ENCODE data around the gene RGL1.
A peak's percentile ranks its signal among the peaks of the same experiment; 100 is the strongest.

RGL1 gene

DNA sequence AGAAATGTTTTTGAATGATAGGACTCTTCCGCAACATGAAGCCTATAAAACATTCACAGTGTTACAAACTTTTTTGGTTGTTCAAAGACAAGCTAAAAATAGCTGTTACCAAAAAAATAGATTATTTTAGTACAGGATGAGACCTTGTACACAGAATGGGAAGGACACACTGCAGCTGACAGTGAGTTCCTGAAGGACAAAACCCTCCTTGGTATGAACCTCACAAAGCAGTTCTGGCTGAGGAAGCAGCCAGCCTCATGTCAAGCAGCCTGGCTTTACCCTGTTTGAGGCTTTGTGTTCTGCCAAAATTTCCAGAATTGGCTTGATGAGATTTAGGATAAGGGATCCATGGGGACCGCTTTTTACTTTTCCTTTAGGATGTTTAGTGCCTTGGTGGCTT, 93.7 kb downstream of the RGL1 start:
- in situ Hi-C loops (cut with HindIII; ENCODE audit: low pct_ligation_motif_present, low pct_unique_long_range_greater_than_20kb, low sequenced_read_pairs), result no loop called here
- DNase-seq, result no peak

DNA sequence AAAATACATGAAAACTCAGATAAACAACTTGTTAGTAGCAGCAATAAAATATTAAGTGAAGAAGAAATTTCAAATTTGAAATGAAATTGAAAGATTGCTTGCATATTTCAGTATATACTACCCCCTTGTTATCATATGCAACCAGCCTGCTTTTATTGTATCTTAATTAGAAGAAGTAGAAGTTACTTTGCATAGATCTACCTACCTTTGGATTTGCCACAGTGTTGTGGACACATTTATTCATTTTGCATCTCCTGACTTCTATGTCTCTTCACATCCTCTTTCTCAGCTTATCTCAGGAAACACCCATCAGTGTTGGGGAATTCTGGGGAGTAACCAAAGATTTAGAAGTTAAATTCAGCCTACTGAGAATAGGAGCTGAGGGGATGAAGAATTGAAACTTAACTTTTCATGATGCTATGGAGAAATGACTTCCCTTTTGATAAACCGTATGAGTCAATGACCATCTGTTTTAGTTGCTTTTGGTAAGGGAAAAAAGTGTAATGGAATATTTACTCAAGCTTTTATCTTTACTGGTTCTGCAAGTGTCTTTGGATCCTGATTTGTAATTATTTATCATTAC, 96.9 kb downstream of the RGL1 start:
- DNase-seq, result no peak
- in situ Hi-C loops (cut with HindIII; ENCODE audit: low pct_ligation_motif_present, low pct_unique_long_range_greater_than_20kb, low sequenced_read_pairs), result loop anchor here (25.0 kb wide), 1 partner anchor 240 kb away; the partner anchor contains the start of gene APOBEC4

GRCh38 chr1:183903101-183903500, 98.2 kb downstream of the RGL1 start:
- in situ Hi-C loops (cut with HindIII; ENCODE audit: low pct_ligation_motif_present, low pct_unique_long_range_greater_than_20kb, low sequenced_read_pairs), result loop anchor here (25.0 kb wide), 1 partner anchor 241 kb away; the partner anchor contains the start of gene APOBEC4

DNA sequence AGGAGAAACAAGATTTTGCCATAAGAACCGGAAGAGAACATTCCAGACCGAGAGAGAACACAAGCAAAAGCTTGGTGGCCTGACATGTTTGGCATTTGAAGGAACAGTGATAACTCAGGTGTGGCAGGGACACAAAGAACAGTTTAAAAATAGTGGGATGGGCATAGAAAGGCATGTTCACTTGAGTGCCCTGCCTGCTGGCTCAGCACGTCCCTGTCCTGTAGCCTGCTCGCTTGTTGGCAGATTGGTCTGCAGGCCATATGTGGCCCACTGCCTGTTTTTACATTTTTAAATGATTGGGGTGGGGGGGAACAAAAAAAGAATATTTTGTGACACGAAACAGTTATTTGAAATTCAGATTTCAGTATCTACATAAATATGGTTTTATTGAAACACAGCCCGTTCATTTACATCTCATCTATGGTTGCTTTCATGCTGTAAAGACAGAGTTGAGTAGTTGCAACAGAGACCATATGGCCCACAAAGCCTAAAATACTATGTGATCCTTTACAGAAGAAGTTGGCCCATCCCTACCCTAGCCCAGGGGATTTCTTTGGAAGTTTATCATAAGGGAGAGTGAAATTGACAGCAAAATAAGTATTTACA, 100.7 kb downstream of the RGL1 start:
- no peak for DNase-seq
- in situ Hi-C loops (cut with HindIII; ENCODE audit: low pct_ligation_motif_present, low pct_unique_long_range_greater_than_20kb, low sequenced_read_pairs), result loop anchor here (25.0 kb wide), 1 partner anchor 243 kb away; the partner anchor contains the start of gene APOBEC4

More at GRCh38 chr1:183903101-183903500, 98.2 kb downstream of the RGL1 start:
- DNase-seq, result no peak

DNA sequence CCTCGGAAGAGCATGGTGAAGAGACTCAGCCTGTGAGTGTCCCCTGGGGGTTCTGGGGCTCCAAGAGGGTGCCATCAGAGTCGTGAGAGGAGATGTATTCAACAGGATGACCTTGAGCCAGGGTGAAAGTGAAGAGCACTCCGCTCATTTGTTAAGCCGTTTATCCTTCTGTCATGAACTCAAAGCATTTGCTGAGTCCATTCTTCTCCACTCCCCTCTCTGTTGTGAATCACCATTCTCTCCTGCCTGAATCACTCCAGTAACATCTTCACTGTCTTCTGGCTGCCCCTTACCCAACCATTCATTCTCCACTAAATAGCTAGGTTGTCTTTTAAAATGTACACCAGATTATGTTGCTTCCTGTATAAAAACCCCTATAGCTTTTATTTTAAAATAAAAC, 102.2 kb downstream of the RGL1 start:
- in situ Hi-C loops (cut with HindIII; ENCODE audit: low pct_ligation_motif_present, low pct_unique_long_range_greater_than_20kb, low sequenced_read_pairs), result loop anchor here (25.0 kb wide), 1 partner anchor 245 kb away; the partner anchor contains the start of gene APOBEC4
- no peak for DNase-seq

DNA sequence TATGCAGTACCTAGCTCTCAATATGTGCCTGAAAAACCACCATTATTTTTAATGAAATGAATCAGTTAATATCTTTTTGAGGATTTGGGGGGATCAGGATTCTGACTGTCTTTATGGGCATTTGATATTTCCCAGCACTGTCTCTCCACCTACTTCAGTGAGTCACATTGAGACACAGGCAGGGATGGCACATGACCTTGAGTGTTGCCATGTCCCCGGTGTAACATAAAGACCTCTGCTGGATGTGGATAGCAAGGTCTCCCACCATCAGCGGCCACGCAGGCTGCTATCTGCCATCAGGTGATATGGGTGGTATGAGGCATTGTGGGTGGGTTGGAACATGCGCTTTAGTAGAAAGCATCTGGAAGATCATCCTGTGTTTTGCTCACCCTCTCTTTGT, 103.2 kb downstream of the RGL1 start:
- in situ Hi-C loops (cut with HindIII; ENCODE audit: low pct_ligation_motif_present, low pct_unique_long_range_greater_than_20kb, low sequenced_read_pairs), result loop anchor here (25.0 kb wide), 1 partner anchor 246 kb away; the partner anchor contains the start of gene APOBEC4
- no peak for DNase-seq

- no peak for DNase-seq
- in situ Hi-C loops (cut with HindIII; ENCODE audit: low pct_ligation_motif_present, low pct_unique_long_range_greater_than_20kb, low sequenced_read_pairs), result loop anchor here (25.0 kb wide), 1 partner anchor 247 kb away; the partner anchor contains the start of gene APOBEC4
Measured at GRCh38 chr1:183909672-183910071, 104.8 kb downstream of the RGL1 start.

DNA sequence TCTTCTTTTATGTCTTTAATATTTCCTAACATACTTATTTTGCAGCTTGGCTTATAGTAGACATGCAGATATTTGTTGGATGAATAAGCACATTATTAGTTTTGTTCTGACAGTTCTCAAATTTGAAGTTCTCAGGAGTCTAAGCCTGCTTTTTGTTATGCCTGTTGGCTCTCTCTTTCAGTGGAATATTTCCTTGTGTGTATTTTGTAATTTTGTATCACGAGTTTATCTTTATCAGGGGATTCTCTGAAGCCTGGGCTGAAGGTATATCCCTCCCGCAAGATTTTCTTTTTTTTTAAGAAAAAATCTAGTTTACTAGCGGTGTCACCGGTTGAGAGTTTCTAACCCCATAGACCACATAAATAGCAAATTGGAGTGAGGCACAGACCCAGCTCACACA, 105.9 kb downstream of the RGL1 start:
- in situ Hi-C loops (cut with HindIII; ENCODE audit: low pct_ligation_motif_present, low pct_unique_long_range_greater_than_20kb, low sequenced_read_pairs), result loop anchor here (25.0 kb wide), 1 partner anchor 249 kb away; the partner anchor contains the start of gene APOBEC4
- no peak for DNase-seq

- in situ Hi-C loops (cut with HindIII; ENCODE audit: low pct_ligation_motif_present, low pct_unique_long_range_greater_than_20kb, low sequenced_read_pairs), result loop anchor here (25.0 kb wide), 1 partner anchor 249 kb away; the partner anchor contains the start of gene APOBEC4
- DNase-seq, result no peak
Measured at GRCh38 chr1:183911285-183911684, 106.4 kb downstream of the RGL1 start.

- no peak for DNase-seq
- in situ Hi-C loops (cut with HindIII; ENCODE audit: low pct_ligation_motif_present, low pct_unique_long_range_greater_than_20kb, low sequenced_read_pairs), result loop anchor here (25.0 kb wide), 1 partner anchor 250 kb away; the partner anchor contains the start of gene APOBEC4
Measured at GRCh38 chr1:183912265-183912886, 107.5 kb downstream of the RGL1 start.

- no peak for DNase-seq
- in situ Hi-C loops (cut with HindIII; ENCODE audit: low pct_ligation_motif_present, low pct_unique_long_range_greater_than_20kb, low sequenced_read_pairs), result loop anchor here (25.0 kb wide), 1 partner anchor 251 kb away; the partner anchor contains the start of gene APOBEC4
Measured at GRCh38 chr1:183913567-183913993, 108.7 kb downstream of the RGL1 start.

DNA sequence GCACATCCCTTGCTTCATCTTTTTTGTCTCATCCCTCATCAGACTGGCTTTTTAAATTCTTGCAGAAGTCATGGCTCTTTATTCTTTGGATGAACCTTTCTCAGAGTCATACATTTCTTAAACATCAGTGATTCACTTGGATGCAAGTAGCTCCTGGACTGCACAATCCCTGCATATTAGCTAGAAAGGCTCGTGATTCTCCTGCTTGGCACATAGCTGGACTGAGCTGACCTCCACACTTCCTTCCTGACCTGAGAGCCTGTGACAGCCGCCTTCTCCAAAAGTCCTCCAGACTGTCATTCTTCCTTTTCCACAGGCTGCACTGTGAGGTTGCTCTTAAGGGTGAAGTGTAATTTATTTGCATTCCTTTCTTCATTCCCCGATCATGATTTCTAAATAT, 109.4 kb downstream of the RGL1 start:
- in situ Hi-C loops (cut with HindIII; ENCODE audit: low pct_ligation_motif_present, low pct_unique_long_range_greater_than_20kb, low sequenced_read_pairs), result loop anchor here (25.0 kb wide), 1 partner anchor 252 kb away; the partner anchor contains the start of gene APOBEC4

DNA sequence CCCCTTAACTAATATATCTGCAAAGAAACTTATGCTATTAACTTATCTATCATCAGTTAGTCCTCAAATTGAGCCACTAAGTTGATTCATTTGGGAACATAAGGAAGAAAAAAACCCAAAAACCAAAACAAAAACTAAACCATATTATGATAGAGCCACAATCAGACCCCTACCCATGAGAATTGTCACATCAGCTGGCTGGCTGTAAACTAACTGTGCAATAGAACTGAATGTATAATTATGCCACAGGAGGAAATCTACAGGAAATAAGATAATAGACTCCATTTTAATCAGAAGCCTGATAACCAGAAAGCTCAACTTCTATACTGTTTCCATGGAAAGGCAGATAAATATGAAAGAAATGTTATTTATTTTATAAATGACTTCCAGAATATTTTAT, 110.0 kb downstream of the RGL1 start:
- in situ Hi-C loops (cut with HindIII; ENCODE audit: low pct_ligation_motif_present, low pct_unique_long_range_greater_than_20kb, low sequenced_read_pairs), result loop anchor here (25.0 kb wide), 1 partner anchor 253 kb away; the partner anchor contains the start of gene APOBEC4
- no peak for DNase-seq

More for the DNA sequence above, 109.4 kb downstream of the RGL1 start:
- DNase-seq, result no peak

GRCh38 chr1:183915625-183916510, 110.9 kb downstream of the RGL1 start:
- in situ Hi-C loops (cut with HindIII; ENCODE audit: low pct_ligation_motif_present, low pct_unique_long_range_greater_than_20kb, low sequenced_read_pairs), result loop anchor here (25.0 kb wide), 1 partner anchor 254 kb away; the partner anchor contains the start of gene APOBEC4
- DNase-seq, result peak; percentile 97

DNA sequence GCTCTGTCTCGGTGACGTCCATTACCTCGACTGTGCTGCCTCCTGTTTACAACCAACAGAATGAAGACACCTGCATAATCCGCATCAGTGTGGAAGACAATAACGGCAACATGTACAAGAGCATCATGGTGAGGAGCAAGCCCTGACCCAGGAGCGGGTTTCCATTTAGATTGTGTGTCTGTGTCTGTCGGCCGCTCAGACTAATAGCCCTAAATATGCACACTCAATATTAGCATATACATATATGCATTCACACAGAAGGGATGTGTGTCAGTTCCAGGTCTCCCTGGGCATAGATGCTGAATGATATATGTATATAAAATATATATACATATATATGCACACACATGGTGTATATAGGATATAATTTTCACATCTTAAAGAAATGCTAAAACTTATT, 111.7 kb downstream of the RGL1 start:
- DNase-seq, result no peak
- in situ Hi-C loops (cut with HindIII; ENCODE audit: low pct_ligation_motif_present, low pct_unique_long_range_greater_than_20kb, low sequenced_read_pairs), result loop anchor here (25.0 kb wide), 1 partner anchor 254 kb away; the partner anchor contains the start of gene APOBEC4

DNA sequence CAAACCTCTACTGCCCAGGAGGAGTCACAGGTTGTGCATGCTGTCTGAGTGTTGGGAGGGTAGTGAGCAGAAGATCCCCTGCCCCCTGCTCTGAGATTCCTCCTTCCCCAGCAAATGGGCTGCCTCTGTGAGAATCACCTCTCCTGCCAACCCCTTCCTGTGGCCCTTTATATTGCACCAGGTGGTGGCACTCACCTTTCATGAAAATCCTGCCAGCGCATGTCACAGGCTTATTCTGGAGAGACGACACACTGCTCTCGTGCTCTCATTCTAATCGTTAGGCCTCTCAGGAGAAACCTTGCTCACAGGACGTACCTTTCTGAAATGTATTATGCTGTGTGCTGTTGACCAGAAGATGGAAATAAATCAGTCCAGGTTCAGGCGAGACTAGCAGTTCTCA, 113.7 kb downstream of the RGL1 start:
- in situ Hi-C loops (cut with HindIII; ENCODE audit: low pct_ligation_motif_present, low pct_unique_long_range_greater_than_20kb, low sequenced_read_pairs), result loop anchor here (25.0 kb wide), 1 partner anchor 256 kb away; the partner anchor contains the start of gene APOBEC4
- DNase-seq, result no peak

- DNase-seq, result no peak
- in situ Hi-C loops (cut with HindIII; ENCODE audit: low pct_ligation_motif_present, low pct_unique_long_range_greater_than_20kb, low sequenced_read_pairs), result loop anchor here (25.0 kb wide), 1 partner anchor 258 kb away; the partner anchor contains the start of gene APOBEC4
Measured at GRCh38 chr1:183920651-183921050, 115.7 kb downstream of the RGL1 start.

DNA sequence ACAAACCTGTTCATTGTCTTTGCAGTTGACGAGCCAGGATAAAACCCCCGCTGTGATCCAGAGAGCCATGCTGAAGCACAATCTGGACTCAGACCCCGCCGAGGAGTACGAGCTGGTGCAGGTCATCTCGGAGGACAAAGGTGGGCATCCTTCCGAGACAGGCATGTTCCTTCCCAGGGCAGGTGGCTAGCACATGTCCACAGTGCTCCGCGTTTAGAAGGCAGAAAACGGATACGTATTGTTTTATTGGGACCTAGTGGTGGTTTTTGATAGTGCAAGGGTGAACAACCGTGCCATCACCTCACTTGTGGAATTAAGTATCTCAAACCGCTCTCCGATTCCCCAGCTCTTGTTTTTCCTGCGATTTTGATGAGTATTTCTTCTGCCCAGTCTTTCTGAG, 117.3 kb downstream of the RGL1 start:
- in situ Hi-C loops (cut with HindIII; ENCODE audit: low pct_ligation_motif_present, low pct_unique_long_range_greater_than_20kb, low sequenced_read_pairs), result loop anchor here (25.0 kb wide), 1 partner anchor 260 kb away; the partner anchor contains the start of gene APOBEC4
- no peak for DNase-seq

Measured in ACHN (cell line).